Measurements from ENCODE around the gene SCEL.

Gene SCEL

DNA sequence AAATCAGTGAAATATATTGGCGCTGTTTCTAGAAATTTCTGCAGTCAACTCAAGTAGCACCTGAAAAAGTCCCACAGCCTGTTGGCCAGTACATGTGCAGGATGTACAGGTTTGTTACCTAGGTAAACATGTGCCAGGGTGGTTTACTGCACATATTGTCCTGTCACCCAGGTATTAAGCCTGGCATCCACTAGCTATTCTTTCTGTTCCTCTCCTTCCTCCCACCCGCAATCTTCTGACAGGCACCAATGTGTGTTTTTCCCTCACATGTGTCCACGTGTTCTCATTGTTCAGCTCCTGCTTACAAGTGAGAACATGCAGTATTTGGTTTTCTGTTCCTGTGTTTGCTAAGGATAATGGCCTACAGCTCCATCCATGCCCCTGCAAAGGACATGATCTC is 13.1 kb upstream of the SCEL start:
- DNase-seq: no peak

DNA sequence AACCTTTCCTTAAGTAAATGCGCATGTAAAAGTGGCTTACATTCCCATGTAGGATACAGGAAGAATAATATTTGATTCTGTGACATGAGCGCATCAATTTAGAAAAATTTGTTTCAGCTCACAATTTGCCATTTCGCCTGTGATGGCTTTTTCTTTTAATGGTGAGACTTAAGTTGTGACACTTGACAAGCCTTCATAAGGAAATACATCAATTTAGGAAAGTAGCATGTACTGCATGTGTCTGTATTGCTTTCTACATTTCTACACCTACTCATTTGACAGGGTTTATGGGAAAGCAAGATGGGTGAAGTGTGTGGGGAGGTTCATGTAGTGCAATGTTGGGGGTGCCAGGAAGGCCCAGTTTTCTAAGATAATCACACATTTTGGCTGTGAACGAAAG is 12.1 kb upstream of the SCEL start:
- DNase-seq: no peak

DNA sequence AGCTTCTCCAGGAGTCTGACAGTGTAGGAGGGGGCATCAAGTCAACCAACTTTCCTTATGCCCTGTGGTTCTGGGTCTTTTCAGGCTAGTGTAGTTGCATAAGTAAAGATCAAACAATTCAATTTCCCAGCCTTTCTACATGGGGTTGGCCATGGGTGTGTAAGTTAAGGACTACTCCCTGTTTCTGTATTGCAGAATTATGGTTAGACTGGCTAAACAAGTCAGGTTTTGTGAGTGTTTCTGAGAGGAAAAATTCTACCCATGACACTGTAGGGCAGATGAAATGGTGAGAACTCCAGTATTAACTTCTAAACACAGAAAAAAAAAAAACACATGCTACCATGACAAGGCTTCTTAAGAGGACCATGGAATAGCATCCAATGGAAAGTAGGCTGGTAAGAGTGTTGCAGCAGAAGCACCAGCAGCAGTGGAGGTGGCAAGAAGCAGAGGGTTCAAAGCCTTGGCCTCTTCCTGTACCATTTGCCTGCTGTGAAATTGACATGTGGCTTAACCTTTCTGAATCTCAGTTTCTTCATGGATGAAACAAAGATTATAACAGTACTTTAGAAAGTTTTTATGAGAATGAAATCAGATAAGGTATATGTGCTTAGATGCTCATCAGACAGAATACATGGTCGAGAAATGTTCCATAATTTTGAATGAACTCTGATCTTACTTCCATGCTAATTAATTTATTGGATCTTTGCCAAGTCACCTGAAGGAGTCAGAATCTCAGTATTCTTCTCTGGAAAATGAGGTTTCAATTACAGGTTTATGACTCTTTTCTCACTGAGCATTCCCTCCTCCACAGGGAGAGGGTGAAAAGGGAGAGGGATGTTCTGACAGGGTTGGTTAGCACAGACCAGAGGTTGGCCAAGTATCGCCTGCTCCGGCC is 11.4 kb upstream of the SCEL start:
- DNase-seq: no peak

DNA sequence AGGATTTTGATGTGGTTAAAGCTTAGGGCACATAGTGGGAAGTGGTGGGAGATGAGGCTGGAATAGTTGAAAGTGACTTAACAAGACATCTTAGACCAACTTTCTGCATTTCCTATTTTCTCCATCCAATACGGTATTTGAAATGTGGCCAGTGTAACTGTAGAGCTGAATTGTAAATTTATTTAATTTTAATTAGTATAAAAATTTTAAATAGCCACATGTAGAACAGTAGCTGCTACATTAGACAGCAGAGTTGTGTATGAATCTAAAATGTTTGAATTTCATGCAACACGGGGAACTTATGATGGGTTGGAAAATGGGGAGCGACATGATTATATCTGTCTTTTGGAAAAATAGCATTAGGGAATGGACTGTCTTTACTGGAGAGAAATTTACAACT is 7.1 kb upstream of the SCEL start:
- no peak for DNase-seq

DNA sequence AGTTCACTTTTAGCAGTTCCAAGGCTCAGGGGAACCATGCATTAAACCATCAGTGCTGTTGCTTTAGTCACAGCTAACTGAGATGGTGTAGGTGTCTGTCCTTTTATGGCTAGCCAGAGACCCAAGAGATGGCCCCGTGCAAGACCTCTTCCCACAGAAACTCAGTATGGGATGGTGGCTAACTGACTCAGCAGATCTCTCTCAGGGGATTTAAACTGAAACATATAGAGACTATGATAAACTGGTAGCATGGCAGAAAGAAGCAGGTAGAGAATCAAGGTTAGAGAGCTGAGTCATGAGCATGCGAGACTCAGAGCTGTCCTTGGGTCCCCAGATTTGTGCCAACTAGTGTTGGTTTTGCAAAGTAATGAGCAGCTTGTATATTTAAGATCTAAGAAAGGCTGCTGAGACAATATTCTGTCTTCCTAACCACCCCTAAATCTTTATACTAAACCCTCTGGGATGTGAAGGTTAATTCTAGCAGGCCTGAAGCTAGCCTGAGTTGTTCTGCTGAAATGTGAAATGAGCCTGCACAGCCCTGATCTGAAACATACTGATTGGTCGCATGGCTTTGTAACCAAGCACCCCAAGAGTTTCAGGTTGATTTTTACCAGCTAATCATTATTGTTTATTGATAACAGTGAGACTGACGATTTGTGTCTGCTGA is 6.5 kb upstream of the SCEL start:
- no peak for DNase-seq

DNA sequence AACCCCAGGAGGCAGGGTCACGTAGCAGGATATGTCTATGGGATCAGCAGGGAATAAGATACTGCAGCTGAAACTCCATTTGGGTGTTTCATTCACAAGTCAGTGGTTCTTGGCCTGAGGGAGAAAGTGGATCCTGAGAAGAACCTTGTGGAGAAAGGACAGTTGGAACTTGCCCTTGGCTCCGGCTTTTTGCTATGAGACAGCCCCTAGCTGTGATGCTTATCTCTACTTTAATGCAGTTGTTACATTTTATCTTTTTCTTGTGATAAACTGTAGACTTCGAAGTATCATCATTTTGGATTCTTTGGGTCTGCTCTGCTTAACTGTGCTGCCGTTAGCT is 6.0 kb upstream of the SCEL start:
- DNase-seq: no peak

DNA sequence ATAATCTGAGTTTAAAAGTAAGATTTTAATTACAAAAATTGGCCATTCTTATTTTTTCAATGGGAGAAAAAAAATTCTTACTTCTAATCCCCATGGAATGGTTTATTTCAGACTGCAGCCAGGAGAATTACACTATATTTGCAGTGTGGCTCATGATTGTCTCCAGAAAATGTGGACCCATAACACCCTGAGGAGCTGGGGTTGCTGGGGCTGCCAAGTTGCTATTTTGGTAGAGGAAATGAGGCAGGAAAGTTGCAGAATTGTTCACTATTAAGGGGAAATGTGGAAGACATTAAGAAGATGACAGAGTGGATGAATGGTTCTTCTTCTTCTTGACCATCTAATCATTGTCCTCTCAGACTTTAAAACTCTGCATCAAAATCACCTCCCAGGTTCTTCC is 4.6 kb upstream of the SCEL start:
- no peak for DNase-seq

DNA sequence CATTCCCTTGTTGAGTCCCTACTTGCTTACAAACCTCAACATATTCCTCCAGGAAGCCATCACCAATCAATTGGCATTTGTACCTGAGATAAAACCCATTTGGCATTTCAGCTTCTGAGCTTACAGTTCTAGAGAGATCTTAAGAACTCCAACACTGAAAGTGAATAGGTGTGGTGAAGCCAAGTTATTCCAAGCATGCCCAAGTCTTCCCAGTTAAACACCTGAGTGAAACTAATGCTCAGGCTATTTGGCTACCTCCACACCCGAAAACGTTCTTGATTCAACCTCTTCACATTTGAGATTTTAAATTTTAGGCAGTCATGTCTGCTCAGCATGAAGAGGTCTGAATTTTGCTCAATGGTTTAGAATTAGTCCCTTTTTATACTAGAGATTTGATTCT is 2.5 kb upstream of the SCEL start:
- no peak for DNase-seq

DNA sequence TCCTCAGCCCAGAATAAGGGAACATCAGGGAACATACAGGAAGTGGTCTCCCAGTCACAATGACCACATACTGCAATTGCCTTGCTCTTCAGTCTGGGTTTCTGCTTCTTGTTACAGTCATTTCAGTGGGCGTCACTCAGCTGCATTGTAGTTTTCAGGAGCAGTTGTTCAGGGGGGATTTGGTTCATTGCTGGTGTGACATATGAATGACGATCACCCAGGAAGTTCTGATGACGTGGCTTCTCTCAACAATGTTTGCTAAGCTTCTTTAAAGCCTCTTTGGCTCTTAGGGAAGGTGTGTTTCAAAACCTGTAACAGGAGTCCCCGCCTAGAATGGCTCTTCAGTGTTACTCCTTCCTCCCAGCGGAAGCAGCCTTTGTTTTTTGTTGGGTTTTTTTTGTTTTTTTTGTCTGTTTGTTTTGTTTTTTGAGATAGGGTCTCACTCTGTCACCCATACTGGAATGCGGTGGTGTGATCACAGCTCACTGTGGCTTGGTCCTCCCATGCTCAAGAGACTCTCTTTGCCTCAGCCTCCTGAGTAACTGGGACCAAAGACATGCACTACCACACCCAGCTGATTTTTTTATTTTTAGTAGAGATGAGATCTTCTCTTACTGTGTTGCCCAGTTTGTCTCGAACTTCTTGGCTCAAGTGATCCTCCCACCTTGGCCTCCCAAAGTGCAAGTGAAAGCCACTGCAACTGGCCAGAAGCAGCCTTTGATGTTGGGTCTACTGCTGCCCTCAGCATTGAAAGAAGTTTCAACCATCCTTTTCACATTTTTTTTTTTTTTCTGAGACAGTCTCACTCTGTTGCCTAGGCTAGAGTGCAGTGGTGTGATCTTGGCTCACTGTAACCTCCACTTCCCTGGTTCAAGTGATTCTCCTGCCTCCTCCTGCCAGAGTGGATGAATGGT is 1.4 kb upstream of the SCEL start:
- DNase-seq: no peak

DNA sequence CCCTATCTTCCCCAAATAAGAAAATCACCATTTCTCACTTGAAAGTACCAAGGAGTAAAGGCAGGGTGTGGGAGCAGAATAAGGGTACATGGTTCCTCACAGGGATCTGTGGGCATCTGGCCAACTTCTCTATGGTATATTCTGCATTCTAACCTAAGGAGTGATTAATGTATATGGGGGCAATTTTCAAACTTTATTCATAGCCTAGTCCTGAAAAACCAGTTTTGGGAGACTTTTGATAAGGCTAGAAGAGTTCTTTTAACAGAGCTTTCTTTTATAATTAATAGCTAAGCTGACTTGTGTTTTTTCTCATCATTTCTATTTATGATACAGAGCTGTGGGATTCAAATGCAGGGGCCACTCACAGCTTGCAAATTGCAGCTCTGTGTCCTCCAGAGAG is 852 bp downstream of the SCEL start:
- DNase-seq: no peak

DNA sequence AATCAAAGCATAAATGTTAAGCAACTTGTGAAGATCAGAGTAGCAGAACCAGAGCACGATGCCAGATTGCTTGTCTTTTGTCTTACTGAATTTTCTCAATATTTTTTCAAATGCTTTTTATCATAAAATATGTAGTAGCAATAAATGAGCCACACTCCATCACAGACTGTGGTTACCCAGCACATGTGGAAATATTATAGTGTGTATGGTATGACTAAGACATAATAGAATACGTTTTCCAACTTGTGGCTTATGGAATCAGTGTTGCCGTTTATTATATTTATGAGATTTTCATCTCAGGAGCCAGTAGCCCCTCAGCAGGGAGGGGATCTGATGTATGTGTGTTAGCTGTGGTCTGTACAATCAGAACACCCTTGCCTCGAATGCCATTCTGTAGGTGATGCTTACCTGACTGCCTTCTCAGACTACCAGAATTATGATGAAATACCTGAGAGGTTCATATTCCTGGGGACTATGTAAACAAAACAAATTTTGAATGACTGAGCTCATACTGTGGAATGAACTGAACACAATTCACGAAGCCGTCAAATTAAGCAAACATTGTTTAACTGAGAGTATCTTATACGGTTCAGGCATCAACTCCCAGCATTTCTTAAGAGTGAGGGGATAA is 1.9 kb downstream of the SCEL start:
- no peak for DNase-seq

DNA sequence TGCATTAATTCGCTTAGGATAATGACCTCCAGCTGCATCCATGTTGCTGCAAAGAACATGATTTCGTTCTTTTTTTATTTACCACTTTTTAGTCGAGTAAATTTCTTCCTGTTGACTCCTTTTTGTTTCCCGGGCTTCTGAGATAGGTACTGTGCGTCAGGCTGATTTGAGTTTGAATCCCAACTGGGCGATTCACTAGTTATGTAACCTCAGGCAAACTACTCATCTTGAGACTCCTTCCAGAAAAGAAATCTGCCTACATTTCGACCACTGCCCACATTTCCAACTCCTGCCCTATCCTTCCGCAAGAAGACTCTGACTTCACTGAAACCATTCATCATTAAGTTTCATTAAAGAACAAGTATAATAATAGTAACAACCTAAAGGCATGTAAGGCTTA is 8.2 kb downstream of the SCEL start:
- no peak for DNase-seq

DNA sequence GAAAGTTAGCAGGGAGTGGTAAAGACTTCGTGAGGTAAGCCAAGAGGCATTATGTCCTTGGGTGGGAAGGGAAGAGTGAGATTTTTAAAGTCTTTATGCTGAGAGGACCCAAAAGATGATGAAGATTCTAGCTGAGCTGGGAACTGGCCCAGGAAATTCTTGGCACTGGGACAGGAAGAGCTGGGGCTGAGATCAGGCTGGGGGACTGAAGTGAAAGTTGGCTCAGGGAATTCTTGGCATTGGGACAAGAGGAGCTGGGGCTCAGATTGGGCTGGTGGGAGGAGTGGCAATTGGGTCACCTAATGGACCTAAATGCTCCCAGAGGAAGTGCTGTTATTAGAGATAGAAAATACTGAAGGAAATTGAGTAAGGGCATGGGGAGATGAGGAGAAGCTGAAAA is 8.8 kb downstream of the SCEL start:
- DNase-seq: no peak

DNA sequence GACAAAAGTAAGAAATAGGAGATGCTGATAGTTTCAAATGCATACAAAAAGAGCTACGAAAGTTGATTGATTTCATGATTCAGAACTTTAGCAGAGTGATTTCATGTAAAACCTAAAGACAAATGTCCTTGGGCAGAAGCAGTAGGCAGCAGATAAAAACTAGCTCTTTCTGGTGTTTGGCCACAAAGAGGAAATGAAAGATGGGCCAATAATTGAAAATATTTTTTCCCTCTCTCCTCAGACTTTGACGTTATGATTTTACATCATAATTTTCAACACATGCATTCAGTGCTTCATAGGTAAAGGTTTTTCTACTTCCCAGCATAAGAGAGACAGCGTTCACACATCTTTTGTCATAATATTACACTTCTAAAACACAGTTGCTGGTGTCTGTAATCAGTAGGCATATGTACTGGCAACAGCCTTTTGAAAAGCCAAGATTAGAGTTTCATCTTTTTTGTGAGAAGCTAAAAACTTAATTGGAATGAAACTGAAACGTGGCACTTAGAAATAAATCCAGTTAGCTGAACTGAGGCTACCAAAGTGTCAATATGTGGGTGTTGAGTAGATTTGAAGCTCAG is 9.3 kb downstream of the SCEL start:
- no peak for DNase-seq

DNA sequence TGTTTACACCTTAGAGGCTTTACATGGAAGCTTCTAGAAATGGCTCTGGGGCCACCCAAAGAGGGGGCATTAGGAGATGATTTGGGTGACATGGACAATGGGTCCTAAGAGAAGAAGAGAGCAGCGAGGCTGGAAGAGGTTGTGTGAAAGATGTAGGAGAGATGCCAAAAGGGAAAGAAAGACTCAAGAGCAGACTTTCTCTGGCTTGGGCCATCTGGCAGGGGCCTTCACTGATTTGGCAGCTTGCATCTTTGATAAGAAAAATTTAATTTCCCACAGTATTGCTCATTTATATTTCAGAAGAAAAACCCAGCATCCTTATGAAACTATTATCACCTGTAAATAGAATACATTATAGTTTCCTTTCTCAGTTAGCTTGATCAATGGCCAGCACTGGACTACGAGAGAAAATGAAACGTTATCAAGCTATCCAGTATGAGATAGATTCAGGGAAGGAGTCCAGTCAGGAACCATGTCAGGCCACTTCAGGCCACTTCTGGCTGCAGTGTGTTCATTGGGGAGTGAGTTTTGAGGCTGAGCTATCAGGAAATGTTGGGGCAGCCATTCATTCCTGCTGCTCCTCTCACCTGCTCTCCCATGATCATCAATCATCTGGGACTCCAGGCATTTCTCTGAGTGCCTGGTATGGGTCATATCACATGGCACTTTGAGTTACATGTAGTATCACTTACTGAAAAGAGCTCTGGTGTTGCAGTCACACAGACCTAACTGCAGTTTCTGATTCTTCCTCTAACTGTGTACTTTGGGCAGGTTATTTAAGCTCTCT is 10.3 kb downstream of the SCEL start:
- no peak for DNase-seq

DNA sequence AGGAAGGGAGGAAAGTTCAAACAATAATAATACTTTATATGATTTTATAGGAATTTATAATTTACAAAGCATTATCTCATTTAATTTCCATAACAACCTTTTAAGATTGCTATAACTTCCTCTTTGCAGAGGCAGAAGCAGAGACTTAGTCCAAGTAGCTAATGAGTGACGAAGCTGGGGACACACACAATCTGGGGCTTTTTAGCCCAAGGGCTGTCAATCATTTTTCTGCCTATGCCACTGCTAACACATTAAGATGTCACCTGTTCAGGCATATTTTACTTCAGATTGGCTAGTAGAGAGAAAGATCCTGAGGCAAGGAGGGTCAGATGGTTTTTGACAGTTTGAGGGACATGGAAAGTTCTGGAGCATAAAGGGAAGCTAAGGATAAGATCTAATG is 12.6 kb downstream of the SCEL start:
- DNase-seq: no peak

DNA sequence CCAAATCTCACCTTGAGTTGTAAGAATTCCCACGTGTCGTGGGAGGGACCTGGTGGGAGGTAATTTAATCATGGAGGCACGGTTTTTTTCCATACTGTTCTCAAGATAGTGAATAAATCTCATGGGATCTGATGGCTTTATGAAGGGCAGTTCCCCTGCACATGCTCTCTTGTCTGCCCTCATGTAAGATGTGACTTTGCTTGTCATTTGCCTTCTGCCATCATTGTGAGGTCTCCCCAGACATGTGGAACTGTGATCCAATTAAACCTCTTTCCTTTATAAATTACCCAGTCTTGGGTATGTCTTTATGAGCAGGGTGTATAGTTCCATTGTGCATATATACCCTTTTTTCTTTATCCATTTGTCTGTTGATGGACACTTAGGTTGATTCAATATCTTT is 13.1 kb downstream of the SCEL start:
- no peak for DNase-seq

DNA sequence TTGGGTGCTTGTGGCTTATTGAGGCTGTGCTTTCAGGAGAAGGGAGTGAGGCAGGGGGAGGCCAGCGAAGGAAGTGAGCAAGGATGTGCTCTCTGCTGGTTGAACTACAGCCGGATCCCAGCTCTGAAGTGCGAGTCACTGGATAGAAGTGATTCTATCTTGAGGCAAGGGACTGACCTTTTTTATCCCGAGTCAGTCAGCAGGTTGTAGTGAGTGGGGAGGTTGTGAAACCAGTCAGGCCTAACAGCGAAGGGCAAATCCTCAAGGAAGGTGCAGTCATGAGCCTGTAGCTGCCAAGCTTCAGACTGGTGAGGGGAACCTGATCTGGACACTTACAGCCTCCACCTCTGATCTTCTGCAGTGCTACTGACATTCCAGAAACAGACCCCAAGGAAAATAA is 18.6 kb downstream of the SCEL start:
- no peak for DNase-seq

DNA sequence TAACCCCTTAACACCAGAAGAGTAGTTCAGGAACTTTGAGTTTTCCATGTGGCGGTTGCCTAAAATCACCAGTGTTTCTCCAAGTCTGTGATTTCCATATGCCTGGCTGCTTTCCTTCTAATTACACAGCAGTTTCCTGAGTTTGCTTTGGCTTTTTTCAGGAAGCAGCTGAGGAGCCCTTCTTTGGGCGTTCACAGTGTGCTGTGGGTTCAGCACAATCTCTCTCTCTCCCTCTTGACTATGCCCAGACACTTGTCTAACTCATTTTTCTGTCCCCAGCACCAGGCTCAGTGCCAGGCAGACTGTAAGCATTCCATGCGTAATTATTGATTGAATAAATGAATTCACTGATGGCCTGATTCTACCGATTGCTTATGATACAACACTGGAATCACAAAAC is 19.7 kb downstream of the SCEL start:
- no peak for DNase-seq

DNA sequence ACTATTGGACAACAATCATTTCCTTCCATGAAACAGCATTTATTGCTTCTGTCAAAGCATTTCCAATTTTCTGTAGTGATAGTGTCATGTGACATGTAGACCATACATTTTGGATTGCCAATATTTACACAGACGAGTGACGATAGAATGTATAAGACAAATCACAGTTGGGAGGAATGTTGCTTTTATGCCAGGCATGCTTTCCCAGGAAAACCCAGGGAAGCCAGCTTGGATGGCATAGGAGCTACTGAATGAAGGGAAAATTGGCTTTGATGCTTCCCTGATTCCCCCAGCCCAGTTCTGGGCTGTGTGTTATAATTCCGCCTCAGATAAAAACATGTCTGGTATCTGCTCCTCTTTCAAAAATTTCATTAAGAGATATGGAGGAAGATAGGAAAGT is 22.5 kb downstream of the SCEL start:
- no peak for DNase-seq

DNA sequence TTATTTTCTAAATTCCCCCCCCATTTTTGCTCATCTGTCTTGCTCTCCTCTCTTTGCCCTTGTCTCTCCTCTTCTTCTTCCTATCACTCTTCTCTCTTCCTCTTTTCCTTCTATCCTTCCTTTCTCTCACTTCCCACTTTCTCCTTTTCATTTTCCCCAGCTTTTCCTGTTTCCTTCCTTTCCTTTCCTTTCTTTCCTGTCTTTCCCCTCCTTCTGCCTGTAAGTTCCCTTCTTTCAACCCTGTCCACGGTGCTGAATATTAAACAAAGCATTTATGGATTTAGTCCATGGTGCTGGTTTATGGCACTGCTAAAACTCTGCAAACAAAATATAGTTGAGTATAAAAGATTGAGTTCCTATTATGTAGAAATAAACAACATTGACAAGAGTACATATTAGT is 27.6 kb downstream of the SCEL start:
- no peak for DNase-seq

DNA sequence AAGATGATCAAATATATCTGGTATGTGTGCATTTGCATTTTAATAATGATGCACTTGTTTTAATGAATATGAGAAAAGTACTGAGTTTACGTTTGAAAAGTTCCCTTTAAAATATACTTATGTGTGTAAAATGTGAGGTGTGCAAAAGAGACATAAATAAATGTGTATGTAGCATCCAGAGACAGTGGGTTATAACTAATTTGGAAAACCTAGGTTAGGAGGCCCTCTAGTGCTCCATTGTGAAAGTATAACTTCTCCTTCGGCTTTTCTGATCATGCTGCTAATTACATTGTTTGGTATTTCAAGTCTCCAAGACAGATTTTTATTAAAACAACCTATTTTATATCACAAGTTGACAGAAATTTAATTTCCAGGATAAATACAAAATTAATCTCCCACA is 30.1 kb downstream of the SCEL start:
- no peak for DNase-seq

Measured in CD4-positive, alpha-beta T cell treated with Interferon gamma for 1 hour (primary cell).